Measurements from ENCODE around the gene VAV1. TPM values are rescaled to one million over a fixed set of nuclear protein-coding genes. Genes with fewer than 3 reads are reported as not detected.

The VAV1 gene
- total RNA-seq, 1 experiment from 2014 or later: 3.0 TPM

DNA sequence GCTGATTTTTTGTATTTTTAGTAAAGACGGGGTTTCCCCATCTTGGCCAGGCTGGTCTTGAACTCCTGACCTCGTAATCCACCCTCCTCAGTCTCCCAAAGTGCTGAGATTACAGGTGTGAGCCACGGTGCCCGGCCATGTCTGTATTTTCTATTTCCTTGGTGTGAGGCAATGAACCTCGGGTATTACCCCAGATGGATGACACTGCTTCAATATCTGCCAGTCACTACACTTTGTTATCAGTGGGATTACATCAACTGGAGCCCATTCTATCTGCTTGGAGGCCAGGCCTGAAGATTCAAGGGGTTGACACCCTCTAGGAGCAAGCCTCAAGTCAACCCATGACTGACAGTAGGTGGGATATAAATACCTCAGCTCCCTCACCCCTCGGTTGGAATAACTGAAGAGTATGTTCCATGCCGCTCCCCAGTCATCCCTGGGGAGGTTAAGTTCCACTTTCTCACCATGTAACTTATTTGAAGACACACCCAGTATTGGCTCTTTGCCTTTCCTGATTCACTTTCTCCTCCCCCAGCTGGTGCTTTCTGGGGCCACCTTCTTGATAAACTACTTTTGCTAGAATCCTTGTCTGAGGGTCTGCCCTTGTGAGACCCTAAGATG is 113.9 kb downstream of the VAV1 start:
- no peaks in the 10 kb centered on the region for H4K20me1 ChIP-seq (ENCODE audit: low read length)
- ATAC-seq (no peak), DNase-seq (no peak)
- intact Hi-C loops (cut with micrococcal nuclease): no loop called here
- H3K27ac ChIP-seq (ENCODE audit: low read length): no peak overlapping the region
- no peaks in the 10 kb centered on the region for H3K4me1 ChIP-seq (ENCODE audit: insufficient read depth, low read length)
- H3K9me2 ChIP-seq (replicated peaks; ENCODE audit: low read length): no peaks in the 10 kb centered on the region
- H2AFZ ChIP-seq (ENCODE audit: low read length): no peak overlapping the region
- no peaks in the 10 kb centered on the region for H3F3A ChIP-seq (ENCODE audit: low read length, unreplicated experiment)
- POLR2A ChIA-PET (ENCODE audit: unreplicated experiment): no interaction called here
- CTCF ChIA-PET: no interaction called here
- no peak overlapping the region for H3K9ac ChIP-seq (ENCODE audit: low read length)
- no peaks in the 10 kb centered on the region for H3K9me3 ChIP-seq (ENCODE audit: low read length)
- no peak overlapping the region for H3K4me2 ChIP-seq (ENCODE audit: low read length)
- no TSS peak for BruUV-seq (replicated peaks)
- no peak overlapping the region for H3K4me3 ChIP-seq (ENCODE audit: low read length)
- TF ChIP-seq EZH2phosphoT487 (IDR thresholded peaks at IDR 0.05; ENCODE audit: borderline replicate concordance, low read length) (no peak), EZH2 (IDR thresholded peaks at IDR 0.05; ENCODE audit: low read length, unreplicated experiment) (no peak)
- TF ChIP-seq, protein P1, sequence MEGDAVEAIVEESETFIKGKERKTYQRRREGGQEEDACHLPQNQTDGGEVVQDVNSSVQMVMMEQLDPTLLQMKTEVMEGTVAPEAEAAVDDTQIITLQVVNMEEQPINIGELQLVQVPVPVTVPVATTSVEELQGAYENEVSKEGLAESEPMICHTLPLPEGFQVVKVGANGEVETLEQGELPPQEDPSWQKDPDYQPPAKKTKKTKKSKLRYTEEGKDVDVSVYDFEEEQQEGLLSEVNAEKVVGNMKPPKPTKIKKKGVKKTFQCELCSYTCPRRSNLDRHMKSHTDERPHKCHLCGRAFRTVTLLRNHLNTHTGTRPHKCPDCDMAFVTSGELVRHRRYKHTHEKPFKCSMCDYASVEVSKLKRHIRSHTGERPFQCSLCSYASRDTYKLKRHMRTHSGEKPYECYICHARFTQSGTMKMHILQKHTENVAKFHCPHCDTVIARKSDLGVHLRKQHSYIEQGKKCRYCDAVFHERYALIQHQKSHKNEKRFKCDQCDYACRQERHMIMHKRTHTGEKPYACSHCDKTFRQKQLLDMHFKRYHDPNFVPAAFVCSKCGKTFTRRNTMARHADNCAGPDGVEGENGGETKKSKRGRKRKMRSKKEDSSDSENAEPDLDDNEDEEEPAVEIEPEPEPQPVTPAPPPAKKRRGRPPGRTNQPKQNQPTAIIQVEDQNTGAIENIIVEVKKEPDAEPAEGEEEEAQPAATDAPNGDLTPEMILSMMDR (conservative IDR thresholded peaks at IDR 0.05; ENCODE audit: low read depth, low read length): no peak
- H3K36me3 ChIP-seq (ENCODE audit: low read depth, low read length): no peaks in the 10 kb centered on the region
- no peaks in the 10 kb centered on the region for H3K79me2 ChIP-seq (ENCODE audit: low read length)
- peaks cover 41% of the 10 kb centered on the region for H3K27me3 ChIP-seq (ENCODE audit: low read length)

DNA sequence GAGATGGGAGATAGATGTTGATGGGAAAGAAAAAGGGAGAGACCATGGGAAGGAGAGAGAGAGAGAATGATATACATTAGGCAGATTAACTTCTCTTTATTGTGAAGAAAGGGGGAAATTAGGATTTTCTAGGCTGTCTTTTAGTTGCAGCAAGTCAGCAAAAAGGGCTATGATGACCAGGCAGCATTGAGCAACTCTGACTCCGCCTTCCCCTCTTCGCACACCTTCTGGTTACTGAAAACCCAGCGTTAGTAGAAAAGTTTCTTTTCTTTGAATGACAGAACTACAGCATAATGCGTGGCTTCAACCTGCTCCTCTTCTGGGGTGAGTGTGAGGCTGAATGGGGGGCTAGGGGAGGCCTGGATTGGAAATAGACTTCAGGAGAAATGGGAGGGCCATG is 114.8 kb downstream of the VAV1 start, which contains the start of gene ADGRE1:
ADGRE1 (plus strand) TSS at position 264 of the 400 bp plus-strand sequence; CDS start at position 294, 30 bp downstream.
- H3K36me3 ChIP-seq (ENCODE audit: low read depth, low read length): no peaks in the 10 kb centered on the region
- ATAC-seq (no peak), DNase-seq (no peak)
- H3K79me2 ChIP-seq (ENCODE audit: low read length): no peaks in the 10 kb centered on the region
- H3K9me3 ChIP-seq (ENCODE audit: low read length): no peaks in the 10 kb centered on the region
- no peak within 1 kb of the TSS for H3K4me2 ChIP-seq (ENCODE audit: low read length)
- no peak within 1 kb of the TSS for H3K9ac ChIP-seq (ENCODE audit: low read length)
- H3K27me3 ChIP-seq (ENCODE audit: low read length): peaks cover 44% of the 10 kb centered on the region
- H3K4me3 ChIP-seq (ENCODE audit: low read length): no peak within 1 kb of the TSS
- H2AFZ ChIP-seq (ENCODE audit: low read length): no peak within 1 kb of the TSS
- no peaks in the 10 kb centered on the region for H4K20me1 ChIP-seq (ENCODE audit: low read length)
- intact Hi-C loops (cut with micrococcal nuclease): no loop called here
- CTCF ChIA-PET: no interaction called here
- H3K27ac ChIP-seq (ENCODE audit: low read length): no peak within 1 kb of the TSS
- no TSS peak for BruUV-seq (replicated peaks)
- H3F3A ChIP-seq (ENCODE audit: low read length, unreplicated experiment): no peaks in the 10 kb centered on the region
- POLR2A ChIA-PET (ENCODE audit: unreplicated experiment): no interaction called here
- no peaks in the 10 kb centered on the region for H3K4me1 ChIP-seq (ENCODE audit: insufficient read depth, low read length)
- TF ChIP-seq, protein P1 (conservative IDR thresholded peaks at IDR 0.05; ENCODE audit: low read depth, low read length): no peak
- TF ChIP-seq EZH2phosphoT487 (IDR thresholded peaks at IDR 0.05; ENCODE audit: borderline replicate concordance, low read length) (no peak), EZH2 (IDR thresholded peaks at IDR 0.05; ENCODE audit: low read length, unreplicated experiment) (no peak)
- no peaks in the 10 kb centered on the region for H3K9me2 ChIP-seq (replicated peaks; ENCODE audit: low read length)

DNA sequence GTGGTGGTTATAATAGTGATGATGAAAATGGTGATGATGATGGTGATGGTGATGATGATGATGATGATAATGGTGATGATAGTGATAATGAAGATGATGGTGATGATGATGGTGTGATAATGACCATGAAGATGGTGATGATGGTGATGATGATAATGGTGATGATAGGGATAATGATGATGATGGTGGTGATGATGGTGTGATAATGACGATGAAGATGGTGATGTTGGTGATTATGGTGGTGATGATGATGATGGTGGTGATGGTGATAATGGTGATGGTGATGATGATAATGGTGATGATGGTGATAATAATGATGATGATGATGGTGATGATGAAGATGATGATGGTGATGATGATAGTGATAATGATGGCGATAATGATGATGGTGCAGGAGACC is 116.5 kb downstream of the VAV1 start:
- Histone ChIP-seq H3K4me2 (ENCODE audit: low read length) (no peak overlapping the region), H3K4me1 (ENCODE audit: insufficient read depth, low read length) (no peaks in the 10 kb centered on the region), H3K36me3 (ENCODE audit: low read depth, low read length) (no peaks in the 10 kb centered on the region), H3K9ac (ENCODE audit: low read length) (no peak overlapping the region), H3K9me2 (replicated peaks; ENCODE audit: low read length) (no peaks in the 10 kb centered on the region), H2AFZ (ENCODE audit: low read length) (no peak overlapping the region), H3K4me3 (ENCODE audit: low read length) (no peak overlapping the region), H3F3A (ENCODE audit: low read length, unreplicated experiment) (no peaks in the 10 kb centered on the region), H3K79me2 (ENCODE audit: low read length) (no peaks in the 10 kb centered on the region), H3K27me3 (ENCODE audit: low read length) (peaks cover 54% of the 10 kb centered on the region), H3K27ac (ENCODE audit: low read length) (no peak overlapping the region), H4K20me1 (ENCODE audit: low read length) (no peaks in the 10 kb centered on the region), H3K9me3 (ENCODE audit: low read length) (no peaks in the 10 kb centered on the region)
- DNase-seq: no peak
- BruUV-seq (replicated peaks): no TSS peak
- no peak for ATAC-seq
- ChIA-PET POLR2A (ENCODE audit: unreplicated experiment) (no interaction called here), CTCF (no interaction called here)
- intact Hi-C loops (cut with micrococcal nuclease): no loop called here
- TF ChIP-seq EZH2 (IDR thresholded peaks at IDR 0.05; ENCODE audit: low read length, unreplicated experiment): no peak
- TF ChIP-seq, protein P1 (conservative IDR thresholded peaks at IDR 0.05; ENCODE audit: low read depth, low read length): no peak
- no peak for TF ChIP-seq EZH2phosphoT487 (IDR thresholded peaks at IDR 0.05; ENCODE audit: borderline replicate concordance, low read length)
